SK-MEL-5 (cell line): Measurements from ENCODE around the gene GLOD5. TPM values are rescaled to one million over a fixed set of nuclear protein-coding genes. Genes with fewer than 3 reads are reported as not detected.
A peak's percentile ranks its signal among the peaks of the same experiment; 100 is the strongest.

Source experiments
- DNase-seq: peaks from one replicate; pipeline ENCODE4 v3.0.0-alpha.2; 2016; ENCODE audit warnings: low read depth, low spot score
- in situ Hi-C: cut with HindIII; loops from 2 replicates; pipeline ENCODE4 v1.10.0; 2016; ENCODE audit warnings: low sequenced_read_pairs, high pct_unique_total_duplicates, low pct_unique_long_range_greater_than_20kb
- polyA plus RNA-seq, 2 experiments: library from polyadenylated mRNA; depleted of rRNA; stranded (reverse); fragments of >200 nt; gene quantifications; 2 replicates each; pipeline ENCODE4 v1.2.3, GENCODE V29; 2015
- total RNA-seq: library from RNA; depleted of rRNA; stranded (reverse); fragments of >200 nt; shearing (Covaris generic); gene quantifications from 2 replicates; pipeline ENCODE4 v1.2.3, GENCODE V29; 2014; rRNA removed

Gene GLOD5
- not detected in 2 replicates for total RNA-seq
- not detected in 2 replicates for polyA plus RNA-seq (2015; cell fraction: cytosol; rRNA removed)
- polyA plus RNA-seq (2015; cell fraction: nucleus; rRNA removed), result not detected in 2 replicates

GRCh38 chrX:48761674-48762471 lies at the start of gene GLOD5:
TSS of gene GLOD5 (plus strand) at chrX:48761747. CDS start at chrX:48761791, 44 bp downstream.
- peak; percentile 60 for DNase-seq
- in situ Hi-C loops, result no loop called here

GRCh38 chrX:48711929-48712505 lies 49.5 kb upstream of the GLOD5 start:
- DNase-seq, result no peak
- in situ Hi-C loops, result no loop called here

GRCh38 chrX:48713847-48714246 lies 47.7 kb upstream of the GLOD5 start:
- in situ Hi-C loops, result no loop called here
- no peak for DNase-seq

GRCh38 chrX:48714573-48714972 lies 47.0 kb upstream of the GLOD5 start:
- DNase-seq, result no peak
- in situ Hi-C loops, result no loop called here

DNA sequence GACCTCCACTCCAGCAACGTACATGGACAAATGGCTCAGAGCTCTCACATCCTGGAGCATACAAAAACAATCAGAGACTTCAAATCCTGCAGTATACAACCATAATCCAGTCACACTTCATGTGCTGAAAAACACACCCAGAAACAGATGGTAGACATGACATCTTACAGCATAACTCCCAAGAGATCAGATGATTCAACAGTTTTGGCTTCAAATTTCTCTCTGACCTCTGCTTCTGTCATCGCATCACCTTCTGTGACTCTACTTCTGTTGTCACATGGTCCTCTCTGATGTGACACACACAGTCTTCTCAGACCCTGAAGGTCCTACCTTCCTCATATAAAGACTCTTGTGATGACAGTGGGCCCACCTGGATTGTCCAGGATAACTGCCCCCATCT lies 46.5 kb upstream of the GLOD5 start:
- in situ Hi-C loops, result no loop called here
- no peak for DNase-seq

DNA sequence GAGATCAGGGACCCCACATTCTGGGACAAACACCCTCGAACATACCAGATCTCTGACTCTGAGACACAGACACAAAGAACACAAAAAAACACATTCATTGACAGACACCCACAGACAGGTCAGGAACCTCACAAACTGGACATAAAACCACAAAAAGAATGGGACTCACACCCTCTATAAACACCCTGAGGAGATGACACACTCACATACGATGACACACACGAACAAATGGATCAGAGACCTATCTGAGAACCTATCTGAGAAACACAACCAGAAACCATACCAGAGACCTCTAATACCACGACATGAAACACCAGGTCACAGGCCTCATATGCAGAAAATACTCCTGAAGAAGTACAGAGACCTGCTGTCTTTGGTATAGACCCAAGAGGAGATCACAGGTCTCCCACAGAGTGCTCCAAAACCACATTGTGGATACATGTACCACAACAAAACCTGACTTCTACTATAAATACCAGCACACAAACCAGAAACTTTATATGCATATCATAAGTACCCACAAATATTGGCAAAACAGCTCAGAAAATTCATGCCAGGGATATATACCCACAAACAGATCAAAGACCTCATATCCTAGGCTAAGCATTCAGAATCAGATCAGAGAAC lies 45.6 kb upstream of the GLOD5 start:
- no peak for DNase-seq
- in situ Hi-C loops, result no loop called here

DNA sequence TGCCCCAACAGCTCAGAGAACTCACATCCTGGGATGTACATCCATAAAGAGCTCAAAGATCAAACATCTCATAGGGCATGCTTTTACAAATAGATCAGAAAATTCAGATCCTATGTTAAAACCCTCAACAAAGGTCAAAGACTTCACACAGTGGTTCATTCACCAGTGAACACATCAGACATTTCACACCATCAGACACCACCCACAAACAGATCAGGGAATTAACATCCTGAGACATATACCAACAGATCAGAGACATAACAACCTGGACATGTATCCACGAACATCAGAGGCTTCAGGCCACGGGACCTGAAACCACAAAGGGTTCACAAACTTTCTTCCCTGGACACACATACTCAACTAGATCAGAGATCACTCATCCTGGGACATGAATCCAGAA lies 41.6 kb upstream of the GLOD5 start:
- in situ Hi-C loops, result no loop called here
- no peak for DNase-seq

GRCh38 chrX:48720577-48721250 lies 40.8 kb upstream of the GLOD5 start:
- DNase-seq, result no peak
- in situ Hi-C loops, result no loop called here

GRCh38 chrX:48721916-48722315 lies 39.6 kb upstream of the GLOD5 start:
- in situ Hi-C loops, result no loop called here

GRCh38 chrX:48726596-48726995 lies 35.0 kb upstream of the GLOD5 start:
- in situ Hi-C loops, result no loop called here

More at GRCh38 chrX:48721916-48722315, 39.6 kb upstream of the GLOD5 start:
- no peak for DNase-seq

GRCh38 chrX:48728653-48729052 lies 32.9 kb upstream of the GLOD5 start:
- in situ Hi-C loops, result no loop called here
- no peak for DNase-seq

More at GRCh38 chrX:48726596-48726995, 35.0 kb upstream of the GLOD5 start:
- DNase-seq, result no peak

DNA sequence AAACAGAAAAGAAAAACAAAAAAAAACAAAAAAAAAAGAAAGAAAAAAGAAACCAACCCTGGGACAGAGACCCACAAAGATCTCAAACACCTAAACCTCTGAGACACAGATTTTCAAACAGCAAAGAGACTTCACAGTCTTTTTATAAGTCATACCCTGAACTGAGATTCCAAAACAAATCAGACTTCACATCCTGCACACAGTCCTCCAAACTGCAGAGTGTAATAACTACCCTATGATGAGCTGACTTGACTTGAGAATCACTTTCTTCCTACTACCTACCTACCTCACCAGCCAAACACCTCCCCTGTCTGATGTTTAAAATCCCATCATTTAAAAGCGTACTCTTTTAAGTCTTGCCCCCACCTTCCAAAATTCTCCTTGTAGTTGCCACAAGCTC lies 25.2 kb upstream of the GLOD5 start:
- in situ Hi-C loops, result no loop called here
- DNase-seq, result no peak

DNA sequence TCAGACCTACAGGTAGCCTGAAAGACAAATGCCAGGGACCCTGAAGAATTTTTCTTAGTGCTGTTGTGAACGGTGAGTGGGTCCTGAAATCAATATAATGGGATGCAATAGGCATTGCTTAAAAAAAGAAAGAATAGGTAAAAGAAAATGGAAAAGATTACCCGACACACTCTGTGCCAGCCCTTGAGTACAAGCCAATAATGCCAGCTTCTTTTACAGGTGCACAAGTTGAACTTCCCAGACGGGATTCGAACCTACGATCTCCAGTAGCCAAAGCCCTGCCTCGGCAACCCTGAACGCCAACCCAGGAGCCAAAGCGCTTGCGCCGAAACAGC lies 24.7 kb upstream of the GLOD5 start:
- DNase-seq, result no peak
- in situ Hi-C loops, result no loop called here

DNA sequence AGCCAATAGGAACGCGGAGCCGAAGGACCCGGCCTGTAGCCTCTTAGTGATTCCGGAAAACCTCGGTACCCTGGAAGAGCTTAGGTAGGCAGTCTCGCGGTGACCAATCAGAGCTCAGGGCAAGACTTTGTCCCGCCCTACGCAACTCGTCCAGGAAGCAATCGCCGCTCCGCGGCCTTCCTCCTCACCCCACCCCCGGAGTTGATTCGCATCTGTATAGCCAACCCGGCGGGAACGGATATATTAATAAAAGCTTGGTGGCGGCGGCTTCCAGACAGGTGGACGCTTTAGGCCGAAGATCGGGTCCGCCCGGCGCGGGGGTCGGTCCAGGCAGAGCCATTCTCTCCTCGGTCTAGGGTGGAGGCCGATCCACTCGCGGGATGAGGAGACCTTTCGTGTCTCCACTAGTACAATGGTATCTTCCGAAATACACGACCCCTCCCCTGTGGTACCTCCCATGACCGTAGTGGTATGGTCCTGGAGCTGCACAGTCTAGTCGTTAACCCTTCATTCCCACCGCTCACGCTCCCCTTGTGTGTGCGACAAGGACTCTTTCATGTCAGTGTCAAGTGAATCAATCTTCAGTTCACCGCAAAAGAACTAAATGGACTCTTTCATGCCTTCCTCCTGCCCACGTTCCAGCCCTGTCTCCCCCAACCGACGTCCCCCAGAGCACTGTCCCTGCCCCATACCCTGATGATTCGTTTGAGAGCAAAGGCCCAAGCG lies 24.2 kb upstream of the GLOD5 start:
- in situ Hi-C loops, result no loop called here
- DNase-seq, result peak; percentile 96

- no peak for DNase-seq
- in situ Hi-C loops, result no loop called here
Observed at GRCh38 chrX:48737940-48738339, 23.6 kb upstream of the GLOD5 start.

- no peak for DNase-seq
- in situ Hi-C loops, result no loop called here
Observed at GRCh38 chrX:48741834-48742233, 19.7 kb upstream of the GLOD5 start.

GRCh38 chrX:48745222-48745621 lies 16.3 kb upstream of the GLOD5 start:
- DNase-seq, result no peak
- in situ Hi-C loops, result no loop called here
